ENCODE measurements around the gene MED4.

GRCh38 chr13:48042894-48043293 lies 52.0 kb downstream of the MED4 start:
- TF ChIP-seq CTCF (IDR thresholded peaks at IDR 0.05; ENCODE audit: low read length) (no peak), EZH2 (optimal IDR thresholded peaks at IDR 0.05; ENCODE audit: low read depth, low read length) (no peak), EZH2phosphoT487 (IDR thresholded peaks at IDR 0.05; ENCODE audit: low read length) (no peak)

Data from MM.1S (cell line).